ENCODE results near the gene SIGLEC11. TPM values are rescaled to one million over a fixed set of nuclear protein-coding genes. Genes with fewer than 3 reads are reported as not detected.

The SIGLEC11 gene
- total and polyA plus RNA-seq, 2 experiments from 2014 or later = not detected

GRCh38 chr19:49975051-49975450 lies 14.1 kb upstream of the SIGLEC11 start:
- no peaks in the 10 kb centered on the region for H3K9me3 Mint-ChIP-seq
- no peaks in the 10 kb centered on the region for H3K9me2 ChIP-seq (ENCODE audit: insufficient read depth)
- H4K20me1 ChIP-seq (replicated peaks; ENCODE audit: insufficient read depth) = no peaks in the 10 kb centered on the region
- no peaks in the 10 kb centered on the region for H3K79me2 ChIP-seq (replicated peaks; ENCODE audit: insufficient read depth)
- no peaks in the 10 kb centered on the region for H3F3A ChIP-seq (replicated peaks; ENCODE audit: low read depth)
- H3K4me2 ChIP-seq = no peak overlapping the region
- H3K36me3 Mint-ChIP-seq (ENCODE audit: low read depth) = no peaks in the 10 kb centered on the region; the same call in 1 of the 3 replicates
- H3K4me3 Mint-ChIP-seq = no peak overlapping the region
- no peak overlapping the region for H3K4me3 ChIP-seq
- H3K27me3 ChIP-seq (ENCODE audit: insufficient read depth) = no peaks in the 10 kb centered on the region
- no peaks in the 10 kb centered on the region for H3K4me1 Mint-ChIP-seq
- no peak for DNase-seq (ENCODE audit: low spot score)
- TF ChIP-seq CREB1 (CRISPR knock-in tag; IDR thresholded peaks at IDR 0.05; ENCODE audit: low read depth) (no peak), JUNB (IDR thresholded peaks at IDR 0.05; ENCODE audit: unreplicated experiment) (no peak), EZH2phosphoT487 (IDR thresholded peaks at IDR 0.05; ENCODE audit: unreplicated experiment) (no peak), ETS1 (IDR thresholded peaks at IDR 0.05) (no peak), CTCF (conservative IDR thresholded peaks at IDR 0.05; ENCODE audit: low read depth in 2 of 2) (no peak), ZNF331 (CRISPR knock-in tag; IDR thresholded peaks at IDR 0.05; ENCODE audit: low read depth) (no peak), ZNF462 (CRISPR knock-in tag; IDR thresholded peaks at IDR 0.05) (no peak), REST (IDR thresholded peaks at IDR 0.05; ENCODE audit: unreplicated experiment) (no peak), EZH2 (IDR thresholded peaks at IDR 0.05; ENCODE audit: low read depth, unreplicated experiment) (no peak), NANOG (IDR thresholded peaks at IDR 0.05; ENCODE audit: borderline replicate concordance) (no peak), ZNF114 (CRISPR knock-in tag; IDR thresholded peaks at IDR 0.05) (no peak)
- H3K27me3 Mint-ChIP-seq (ENCODE audit: insufficient read depth, low read depth, poor library complexity) = peaks cover 8% of the 10 kb centered on the region
- H2AFZ ChIP-seq = no peak overlapping the region
- ATAC-seq = no peak
- H3K27ac Mint-ChIP-seq = no peak overlapping the region
- H3K36me3 ChIP-seq (ENCODE audit: insufficient read depth) = no peaks in the 10 kb centered on the region
- no peak overlapping the region for H3K27ac ChIP-seq (ENCODE audit: low read depth)
- no peaks in the 10 kb centered on the region for H3K4me1 ChIP-seq (ENCODE audit: insufficient read depth)
